ENCODE data around the gene SNAI3.
A peak's percentile ranks its signal among the peaks of the same experiment; 100 is the strongest.

Gene SNAI3

GRCh38 chr16:88721236-88721635, 34.9 kb upstream of the SNAI3 start:
- DNase-seq = no peak

- no peak for DNase-seq
Observed at GRCh38 chr16:88720396-88720970, 34.2 kb upstream of the SNAI3 start.

- DNase-seq = no peak
Observed at GRCh38 chr16:88719933-88720296, 33.6 kb upstream of the SNAI3 start.

- DNase-seq = no peak
Observed at GRCh38 chr16:88719267-88719932, 33.1 kb upstream of the SNAI3 start.

GRCh38 chr16:88718178-88718577, 31.9 kb upstream of the SNAI3 start:
- DNase-seq = no peak

GRCh38 chr16:88716601-88717001, 30.3 kb upstream of the SNAI3 start:
- no peak for DNase-seq

- DNase-seq = no peak
Observed at GRCh38 chr16:88716201-88716600, 29.9 kb upstream of the SNAI3 start.

- DNase-seq = no peak
Observed at GRCh38 chr16:88715312-88716190, 29.2 kb upstream of the SNAI3 start.

- DNase-seq = no peak
Observed at GRCh38 chr16:88714420-88715302, 28.4 kb upstream of the SNAI3 start.

GRCh38 chr16:88713568-88714419, 27.5 kb upstream of the SNAI3 start:
- no peak for DNase-seq

GRCh38 chr16:88713054-88713453, 26.7 kb upstream of the SNAI3 start:
- DNase-seq = no peak

GRCh38 chr16:88712362-88712979, 26.2 kb upstream of the SNAI3 start:
- DNase-seq = no peak

GRCh38 chr16:88711750-88712340, 25.5 kb upstream of the SNAI3 start:
- no peak for DNase-seq

GRCh38 chr16:88710556-88710955, 24.2 kb upstream of the SNAI3 start:
- no peak for DNase-seq

- DNase-seq = no peak
Observed at GRCh38 chr16:88706965-88707826, 20.9 kb upstream of the SNAI3 start.

GRCh38 chr16:88706229-88706964, 20.1 kb upstream of the SNAI3 start, which contains the start of the genes CTU2 and RNF166:
Gene CTU2, plus strand, starts transcription at chr16:88706503. Its CDS starts 28 bp downstream, at chr16:88706531.
Gene RNF166, minus strand, starts transcription at chr16:88706408. Its CDS starts 83 bp downstream, at chr16:88706325.
- peak; percentile 82 for DNase-seq

GRCh38 chr16:88705801-88706228, 19.5 kb upstream of the SNAI3 start:
- no peak for DNase-seq

GRCh38 chr16:88705076-88705684, 18.9 kb upstream of the SNAI3 start:
- DNase-seq = no peak

Data from HCEC 1CT (cell line).